Gastrocnemius medialis (tissue), 4 donors: ENCODE results near the gene FGF9. TPM values are rescaled to one million over a fixed set of nuclear protein-coding genes. Genes with fewer than 3 reads are reported as not detected.

Experiments
- ATAC-seq, 2 donors: fragments of 150-250 bp; one replicate each; pipeline ENCODE4 v1.9.1; 2016
- DNase-seq, 2 donors: peaks; one replicate each; pipeline ENCODE4 v3.0.0-alpha.2; 2019
- H3K27ac ChIP-seq, 4 donors: fragments of 200-600 bp; sonication (generic); 1 replicate in 1 of 4; 2 replicates in 3 of 4; pipeline ENCODE4 v1.5.1; 2016 to 2018; ENCODE audit warnings: mild to moderate bottlenecking in 2 of 4, moderate library complexity in 1 of 4
- H3K27me3 ChIP-seq, 3 donors: fragments of 200-600 bp; sonication (generic) in 2 of 3; 1 replicate in 1 of 3; 2 replicates in 2 of 3; pipeline versions ENCODE4 v1.5.1 to v1.6.0; 2016 to 2019; ENCODE audit warnings: mild to moderate bottlenecking in 1 of 3, moderate library complexity in 1 of 3
- H3K36me3 ChIP-seq, 2 donors: fragments of 200-600 bp; sonication (generic) in 1 of 2; one replicate each; pipeline ENCODE4 v1.5.1; 2017 to 2018
- H3K4me1 ChIP-seq, 2 donors: fragments of 200-600 bp; sonication (generic) in 1 of 2; one replicate each; pipeline ENCODE4 v1.5.1; 2016 to 2017; ENCODE audit warnings: mild to moderate bottlenecking in 2 of 2
- H3K4me3 ChIP-seq, 4 donors: fragments of 200-600 bp; sonication (generic) in 3 of 4; 1 replicate in 1 of 4; 2 replicates in 3 of 4; pipeline ENCODE4 v1.5.1; 2016 to 2019; ENCODE audit warnings: mild to moderate bottlenecking in 2 of 4
- H3K9me3 ChIP-seq, 3 donors: fragments of 200-600 bp; sonication (generic) in 2 of 3; 1 replicate in 1 of 3; 2 replicates in 2 of 3; pipeline ENCODE4 v1.5.1; 2016 to 2019
- POLR2A ChIP-seq, 2 donors: fragments of 450-650 bp; IDR thresholded peaks; one replicate each; pipeline ENCODE4 v1.6.1; 2017; ENCODE audit warnings: antibody characterized with exemption in 2 of 2, mild to moderate bottlenecking in 2 of 2, moderate library complexity in 2 of 2
- in situ Hi-C, 4 donors: fragments of 200-750 bp; cut with MboI; loops; one replicate each; pipeline versions ENCODE4 v1.15.0 to v1.8.0; 2017; ENCODE audit warnings: low sequenced_read_pairs in 4 of 4
- intact Hi-C: fragments of 100-400 bp; cut with DNase I; formaldehyde crosslinking; loops from one replicate; pipeline ENCODE4 v1.15.1; 2023; ENCODE audit warnings: low total_unique reads
- total RNA-seq, 4 donors: library from RNA; depleted of rRNA; stranded (reverse); fragments of >200 nt; gene quantifications; one replicate each; pipeline versions ENCODE4 v1.1.0 to v1.2.3, GENCODE V29; 2016
- TF ChIP-seq, protein P1 (sequence below), 5 experiments: fragments of 450-650 bp in 3 of 5; fragments of 200-600 bp in 2 of 5; sonication (generic) in 2 of 5; IDR thresholded peaks in 4 of 5; conservative IDR thresholded peaks in 1 of 5; 1 replicate in 4 of 5; 2 replicates in 1 of 5; pipeline ENCODE4 v1.5.1; 2016 to 2019; ENCODE audit warnings: antibody characterized with exemption in 5 of 5, mild to moderate bottlenecking in 3 of 5, moderate library complexity in 3 of 5

Gene FGF9
- total RNA-seq, 4 donors from 2014 or later: 0.16 to 0.38 (median 0.25) TPM; not detected in 1

DNA sequence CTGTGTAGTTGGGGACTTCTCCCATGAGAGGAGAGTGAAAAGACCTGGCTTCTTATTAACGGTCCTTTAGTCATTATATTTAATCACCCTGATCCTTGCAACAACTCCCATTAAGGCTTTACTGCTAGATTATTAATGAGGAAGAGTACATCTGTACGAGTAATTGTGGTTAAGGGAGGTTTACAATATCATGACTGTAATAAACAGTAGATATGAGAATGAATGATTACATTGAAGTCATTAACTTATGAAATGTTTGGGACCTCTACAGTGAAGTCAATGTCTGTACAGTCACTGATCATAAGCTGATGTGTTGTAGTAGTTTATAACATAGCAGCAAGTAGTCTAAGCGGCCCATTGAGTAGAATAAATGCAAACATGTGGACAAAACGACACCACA lies 24.7 kb downstream of the FGF9 start:
- no peaks in the 10 kb centered on the region for H3K36me3 ChIP-seq
- H3K4me1 ChIP-seq: no peaks in the 10 kb centered on the region
- DNase-seq (no peak), ATAC-seq (no peak)
- no peak for TF ChIP-seq POLR2A (IDR thresholded peaks at IDR 0.05)
- TF ChIP-seq, protein P1, sequence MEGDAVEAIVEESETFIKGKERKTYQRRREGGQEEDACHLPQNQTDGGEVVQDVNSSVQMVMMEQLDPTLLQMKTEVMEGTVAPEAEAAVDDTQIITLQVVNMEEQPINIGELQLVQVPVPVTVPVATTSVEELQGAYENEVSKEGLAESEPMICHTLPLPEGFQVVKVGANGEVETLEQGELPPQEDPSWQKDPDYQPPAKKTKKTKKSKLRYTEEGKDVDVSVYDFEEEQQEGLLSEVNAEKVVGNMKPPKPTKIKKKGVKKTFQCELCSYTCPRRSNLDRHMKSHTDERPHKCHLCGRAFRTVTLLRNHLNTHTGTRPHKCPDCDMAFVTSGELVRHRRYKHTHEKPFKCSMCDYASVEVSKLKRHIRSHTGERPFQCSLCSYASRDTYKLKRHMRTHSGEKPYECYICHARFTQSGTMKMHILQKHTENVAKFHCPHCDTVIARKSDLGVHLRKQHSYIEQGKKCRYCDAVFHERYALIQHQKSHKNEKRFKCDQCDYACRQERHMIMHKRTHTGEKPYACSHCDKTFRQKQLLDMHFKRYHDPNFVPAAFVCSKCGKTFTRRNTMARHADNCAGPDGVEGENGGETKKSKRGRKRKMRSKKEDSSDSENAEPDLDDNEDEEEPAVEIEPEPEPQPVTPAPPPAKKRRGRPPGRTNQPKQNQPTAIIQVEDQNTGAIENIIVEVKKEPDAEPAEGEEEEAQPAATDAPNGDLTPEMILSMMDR (IDR thresholded peaks at IDR 0.05 in 4 of 5, conservative IDR thresholded peaks at IDR 0.05 in 1 of 5): no peak
- intact Hi-C loops: no loop called here
- H3K27me3 ChIP-seq: no peaks in the 10 kb centered on the region
- no peak overlapping the region for H3K4me3 ChIP-seq
- in situ Hi-C loops: no loop called here
- H3K9me3 ChIP-seq: no peaks in the 10 kb centered on the region
- H3K27ac ChIP-seq: no peak overlapping the region

DNA sequence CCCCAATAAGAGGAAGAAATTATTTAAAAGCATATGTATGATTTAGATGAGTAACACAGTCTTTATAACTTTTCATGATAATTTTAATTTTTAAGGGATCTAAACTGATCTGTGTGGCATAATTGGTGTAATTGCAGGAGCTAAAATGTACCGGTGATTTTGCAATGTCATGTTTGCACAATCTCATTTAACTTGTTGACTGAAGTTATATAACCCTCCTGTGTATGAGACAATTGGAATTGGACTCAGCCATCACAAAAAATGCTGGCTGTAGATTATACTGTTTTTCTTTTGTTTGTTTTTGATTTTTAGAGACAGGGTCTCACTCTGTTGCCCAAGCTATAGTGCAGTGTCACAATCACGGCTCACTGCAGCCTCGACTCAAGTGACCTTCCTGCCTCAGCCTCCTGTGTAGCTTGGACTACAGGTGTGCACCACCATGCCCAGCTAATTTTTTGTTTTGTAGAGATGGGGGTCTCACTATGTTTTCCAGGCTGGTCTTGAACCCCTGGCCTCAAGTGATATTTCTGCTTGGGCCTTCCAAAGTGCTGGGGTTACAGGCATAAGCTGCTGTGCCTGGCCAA lies 26.1 kb downstream of the FGF9 start:
- H3K9me3 ChIP-seq: no peaks in the 10 kb centered on the region
- intact Hi-C loops (no loop called here), in situ Hi-C loops (no loop called here)
- DNase-seq (no peak), ATAC-seq (no peak)
- no peak overlapping the region for H3K4me3 ChIP-seq
- TF ChIP-seq, protein P1 (IDR thresholded peaks at IDR 0.05 in 4 of 5, conservative IDR thresholded peaks at IDR 0.05 in 1 of 5): no peak
- no peak for TF ChIP-seq POLR2A (IDR thresholded peaks at IDR 0.05)
- no peaks in the 10 kb centered on the region for H3K4me1 ChIP-seq
- no peak overlapping the region for H3K27ac ChIP-seq
- H3K27me3 ChIP-seq: no peaks in the 10 kb centered on the region
- H3K36me3 ChIP-seq: no peaks in the 10 kb centered on the region

DNA sequence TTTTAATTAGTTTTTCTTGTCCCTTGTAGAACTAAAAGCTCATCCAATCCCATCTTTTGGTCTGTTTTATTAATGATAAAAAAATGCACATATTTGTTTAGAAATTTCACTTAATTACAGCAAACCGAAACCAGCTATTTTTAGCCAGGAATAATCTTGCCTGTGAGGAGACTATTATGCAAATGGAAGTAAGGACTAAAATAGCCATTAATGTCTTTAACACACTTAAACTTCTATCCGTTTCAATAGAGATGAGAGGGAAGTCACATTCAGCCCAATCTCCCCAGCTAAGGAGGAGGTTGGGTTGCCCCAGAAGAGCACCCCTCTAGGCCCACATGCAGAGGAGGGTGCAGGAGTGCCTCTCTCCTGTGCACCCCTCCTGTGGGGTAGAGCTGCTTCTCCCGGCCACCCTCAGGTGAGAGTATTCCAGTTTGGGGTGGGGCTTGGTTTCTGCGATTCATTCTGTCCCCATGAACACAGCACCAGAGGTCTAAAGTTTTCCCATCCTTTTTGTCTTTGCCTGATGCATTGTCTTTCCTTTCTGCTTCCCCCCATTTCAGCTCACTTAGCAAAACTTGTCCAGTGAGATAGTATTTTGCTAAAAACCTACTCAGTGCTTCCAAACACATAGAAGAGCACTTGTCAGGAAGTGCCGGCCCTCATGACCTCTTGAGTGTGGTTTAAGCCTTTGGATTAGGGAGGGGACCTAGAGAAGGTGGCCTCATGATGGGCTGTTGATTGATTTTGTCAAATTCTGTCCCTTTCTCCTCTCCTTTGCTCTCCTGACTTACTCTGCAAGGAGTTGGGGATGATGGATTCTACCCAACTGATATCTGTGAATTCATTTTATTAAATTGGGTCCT lies 28.2 kb downstream of the FGF9 start:
- no peaks in the 10 kb centered on the region for H3K36me3 ChIP-seq
- DNase-seq: no peak
- no peaks in the 10 kb centered on the region for H3K9me3 ChIP-seq
- no peaks in the 10 kb centered on the region for H3K27me3 ChIP-seq
- in situ Hi-C loops (no loop called here), intact Hi-C loops (no loop called here)
- no peaks in the 10 kb centered on the region for H3K4me1 ChIP-seq
- no peak overlapping the region for H3K4me3 ChIP-seq
- ATAC-seq: no peak
- H3K27ac ChIP-seq: no peak overlapping the region
- no peak for TF ChIP-seq POLR2A (IDR thresholded peaks at IDR 0.05)
- TF ChIP-seq, protein P1 (IDR thresholded peaks at IDR 0.05 in 4 of 5, conservative IDR thresholded peaks at IDR 0.05 in 1 of 5): no peak

DNA sequence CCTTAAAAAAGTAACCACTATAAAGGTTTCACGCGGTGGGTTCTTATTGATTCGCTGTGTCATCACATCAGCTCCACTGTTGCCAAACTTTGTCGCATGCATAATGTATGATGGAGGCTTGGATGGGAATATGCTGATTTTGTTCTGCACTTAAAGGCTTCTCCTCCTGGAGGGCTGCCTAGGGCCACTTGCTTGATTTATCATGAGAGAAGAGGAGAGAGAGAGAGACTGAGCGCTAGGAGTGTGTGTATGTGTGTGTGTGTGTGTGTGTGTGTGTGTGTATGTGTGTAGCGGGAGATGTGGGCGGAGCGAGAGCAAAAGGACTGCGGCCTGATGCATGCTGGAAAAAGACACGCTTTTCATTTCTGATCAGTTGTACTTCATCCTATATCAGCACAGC lies 30.6 kb downstream of the FGF9 start:
- in situ Hi-C loops (loop anchor here in 1 of 4 donors (25.0 kb wide), 1 partner anchor 111 kb away; no protein-coding TSS in a partner anchor), intact Hi-C loops (no loop called here)
- no peak overlapping the region for H3K4me3 ChIP-seq
- H3K36me3 ChIP-seq: no peaks in the 10 kb centered on the region
- H3K9me3 ChIP-seq: no peaks in the 10 kb centered on the region
- no peak overlapping the region for H3K27ac ChIP-seq
- H3K4me1 ChIP-seq: no peaks in the 10 kb centered on the region
- no peak for TF ChIP-seq POLR2A (IDR thresholded peaks at IDR 0.05)
- TF ChIP-seq, protein P1 (IDR thresholded peaks at IDR 0.05 in 4 of 5, conservative IDR thresholded peaks at IDR 0.05 in 1 of 5): no peak
- no peaks in the 10 kb centered on the region for H3K27me3 ChIP-seq
- ATAC-seq (no peak), DNase-seq (no peak)
